Frontal cortex (tissue), 4 donors: Measurements from ENCODE around the gene USP28. TPM values are rescaled to one million over a fixed set of nuclear protein-coding genes. Genes with fewer than 3 reads are reported as not detected.
"Not testable (repeated sequence)": the region's sequence is repeated elsewhere in the genome, so short reads cannot be mapped to it uniquely, and the experiment has no call there.

Experiments used
- DNase-seq, 2 donors: peaks; one replicate each; pipeline ENCODE4 v3.0.0; 2012; ENCODE audit warnings: low spot score in 2 of 2
- FAIRE-seq: peaks from 2 replicates; lab custom pipeline; 2012; peaks lifted over from hg19 to GRCh38; lab: Jason Lieb, UNC
- total RNA-seq: library from RNA; depleted of rRNA; stranded (reverse); fragments of >200 nt; gene quantifications from one replicate; pipeline ENCODE4 v1.2.3, GENCODE V29; 2014
- donor health status: control.
- donor health status: control.
- donor health status: control.

The USP28 gene
- total RNA-seq, 1 donor from 2014 or later, result 28.1 TPM

DNA sequence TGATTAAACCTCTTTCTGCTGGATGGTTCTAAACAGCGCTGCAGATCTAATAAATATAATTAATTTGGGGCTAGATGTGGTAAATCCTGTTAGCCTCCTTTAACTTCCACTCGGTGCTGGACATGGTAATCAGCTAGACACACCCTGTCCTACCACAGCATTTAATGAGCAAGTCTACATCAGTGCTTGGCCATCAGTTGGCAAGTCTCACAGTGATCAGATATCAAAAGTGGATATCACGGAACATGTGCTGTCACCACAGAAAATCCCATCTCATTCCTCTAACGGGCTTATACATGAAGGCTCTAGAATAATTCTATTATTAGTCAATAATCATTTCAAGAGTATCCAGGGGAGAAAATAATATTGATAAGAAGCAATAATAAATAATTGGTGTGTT is 5.6 kb upstream of the USP28 start:
- no peak for DNase-seq
- FAIRE-seq, result no peak

DNA sequence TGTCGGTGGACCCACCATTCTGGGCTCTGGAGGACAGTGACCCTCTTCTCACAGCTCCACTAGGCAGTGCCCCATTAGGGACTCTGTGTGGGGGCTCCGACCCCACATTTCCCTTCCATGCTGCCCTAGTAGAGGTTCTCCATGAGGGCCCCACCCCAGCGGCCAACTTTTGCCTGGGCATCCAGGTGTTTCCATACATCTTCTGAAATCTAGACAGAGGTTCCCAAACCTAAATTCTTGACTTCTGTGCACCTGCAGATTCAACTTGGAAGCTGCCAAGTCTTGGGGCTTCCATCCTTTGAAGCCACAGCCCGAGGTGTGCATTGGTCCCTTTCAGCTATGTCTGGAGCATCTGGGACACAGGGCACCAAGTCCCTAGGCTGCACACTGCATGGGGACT is 4.1 kb upstream of the USP28 start:
- FAIRE-seq, DNase-seq: not testable (repeated sequence)

DNA sequence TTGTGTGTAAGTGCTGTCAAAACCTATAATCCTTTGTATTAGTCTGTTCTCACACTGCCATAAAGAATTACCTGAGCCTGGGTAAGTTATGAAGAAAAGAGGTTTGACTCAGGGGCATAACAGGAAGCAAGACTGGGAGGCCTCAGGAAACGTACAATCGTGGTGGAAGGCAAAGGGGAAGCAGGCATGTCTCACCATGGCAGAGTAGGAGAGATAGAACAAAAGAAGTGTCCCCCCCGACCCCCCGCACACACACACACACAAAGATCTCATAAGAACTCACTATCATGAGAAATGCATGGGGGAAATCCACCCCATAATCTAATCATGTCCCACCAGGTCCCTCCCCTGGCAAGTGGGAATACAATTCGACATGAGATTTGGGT is 2.3 kb upstream of the USP28 start:
- FAIRE-seq (no peak), DNase-seq (no peak)

DNA sequence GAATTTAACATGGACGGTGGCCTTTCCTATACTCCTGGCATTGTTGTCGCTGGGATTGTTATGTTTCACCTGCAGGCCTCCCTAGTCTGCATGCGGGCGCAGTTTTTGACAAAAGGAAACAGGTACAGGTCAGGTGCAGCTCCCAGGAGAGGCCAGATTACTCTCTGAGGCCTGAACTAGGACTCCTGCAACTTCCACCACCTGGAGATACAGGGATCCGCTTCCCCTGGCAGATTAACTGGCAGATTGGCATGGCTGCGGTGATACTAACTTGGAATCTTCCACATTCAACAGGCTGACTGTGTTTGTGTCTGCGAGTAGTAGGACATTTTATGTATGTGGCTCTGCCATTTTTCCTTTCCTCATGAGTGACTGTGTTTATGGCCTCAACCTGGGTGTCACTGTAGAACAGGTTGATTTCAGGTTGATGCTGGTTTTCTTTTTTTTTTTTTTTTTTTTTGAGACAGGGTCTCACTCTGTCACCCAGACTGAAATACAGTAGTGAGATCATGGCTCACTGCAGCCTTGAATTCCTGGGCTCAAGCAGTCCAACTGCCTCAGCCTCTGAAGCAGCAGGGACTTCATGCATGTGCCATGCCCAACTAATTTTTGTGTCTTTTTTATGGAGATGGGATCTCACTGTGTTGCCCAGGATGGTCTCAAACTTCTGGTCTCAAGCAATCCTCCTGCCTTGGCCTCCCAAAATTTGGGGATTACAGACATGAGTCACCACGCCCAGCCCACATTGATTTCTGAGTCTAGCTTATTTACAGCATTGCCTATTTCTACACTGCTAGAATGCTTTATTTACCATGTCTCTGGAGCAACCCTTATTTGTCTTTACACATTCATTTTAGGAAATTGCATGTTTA is 1.7 kb upstream of the USP28 start:
- FAIRE-seq, result no peak
- DNase-seq, result no peak

DNA sequence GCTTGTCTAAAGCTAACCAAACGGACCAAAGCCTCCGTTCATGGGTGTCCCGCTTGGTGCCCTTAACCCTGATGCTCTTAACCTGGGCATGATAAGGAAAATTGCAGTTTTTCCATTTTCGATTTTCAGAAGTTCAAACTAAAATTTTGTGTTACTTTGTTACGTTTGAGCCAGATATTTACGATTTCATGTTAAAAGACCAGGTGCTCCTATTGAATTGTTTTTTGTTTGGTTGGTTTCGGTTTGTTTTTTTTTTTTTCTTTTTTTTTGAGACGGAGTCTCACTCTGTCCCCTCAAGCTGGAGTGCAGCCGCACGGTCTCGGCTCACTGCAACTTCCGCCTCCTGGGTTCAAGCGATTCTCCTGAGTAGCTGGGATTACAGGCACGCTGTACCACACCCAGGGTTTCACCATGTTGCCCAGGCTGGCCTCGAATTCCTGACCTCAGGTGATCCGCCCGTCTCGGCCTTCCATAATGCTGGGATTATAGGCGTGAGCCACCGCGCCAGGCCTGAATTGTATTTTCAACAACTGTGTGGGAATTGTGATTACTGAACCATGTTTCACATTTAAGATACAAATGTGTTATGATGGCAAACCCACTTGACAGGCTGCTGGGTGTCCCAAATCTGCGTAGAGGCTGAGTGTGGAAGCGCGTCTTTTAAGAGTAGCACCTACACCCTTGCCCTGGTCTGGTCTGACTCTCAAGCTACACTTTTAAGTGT is 864 bp upstream of the USP28 start:
- DNase-seq, result no peak
- FAIRE-seq, result no peak

DNA sequence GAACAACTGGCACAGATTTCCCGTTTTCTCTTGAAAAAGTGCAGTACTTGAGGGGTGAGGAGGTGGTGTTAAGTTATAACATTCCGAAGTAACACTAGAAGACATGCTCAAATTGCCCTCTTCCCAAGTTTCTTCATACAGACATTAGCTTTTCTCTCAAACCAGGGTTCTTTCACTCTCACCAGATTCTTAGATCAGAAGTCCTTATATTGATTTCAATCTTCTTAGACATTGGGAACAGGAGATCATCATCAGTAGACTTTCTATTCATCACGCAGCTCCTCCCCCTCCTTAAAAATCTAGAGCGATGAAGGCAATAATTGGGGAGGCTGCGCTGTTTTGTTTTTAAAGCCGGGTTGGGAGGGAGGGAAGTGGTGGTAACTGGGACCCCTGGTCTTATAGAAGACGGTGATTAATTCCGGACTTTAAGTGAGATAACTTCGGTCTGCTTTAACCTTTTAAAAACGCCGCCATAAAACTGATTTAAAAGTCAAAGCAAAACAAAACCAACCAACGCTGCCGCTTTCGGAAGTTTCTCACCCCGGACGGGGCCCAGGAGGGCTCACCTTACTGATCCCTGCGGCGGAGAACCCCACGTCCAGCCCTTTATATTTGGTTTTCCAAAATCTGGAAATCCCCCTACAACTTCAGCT is 665 bp downstream of the USP28 start:
- DNase-seq (no peak), FAIRE-seq (no peak)

DNA sequence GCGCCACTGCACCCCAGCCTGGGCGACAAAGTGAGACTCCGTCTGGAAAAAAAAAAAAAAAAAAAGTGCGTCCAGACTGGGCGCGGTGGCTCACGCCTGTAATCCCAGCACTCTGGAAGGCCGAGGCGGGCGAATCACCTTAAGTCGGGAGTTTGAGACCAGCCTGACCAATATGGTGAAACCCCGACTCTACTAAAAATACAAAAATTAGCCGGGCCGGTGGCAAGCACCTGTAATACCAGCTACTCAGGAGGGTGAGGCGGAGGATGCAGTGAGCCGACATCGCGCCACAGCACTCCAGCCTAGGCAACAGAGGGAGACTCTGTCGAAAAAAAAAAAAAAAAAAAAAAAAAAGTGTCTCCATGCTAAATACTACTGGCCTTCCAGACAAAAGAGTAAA is 1.3 kb downstream of the USP28 start:
- FAIRE-seq, result no peak
- no peak for DNase-seq

DNA sequence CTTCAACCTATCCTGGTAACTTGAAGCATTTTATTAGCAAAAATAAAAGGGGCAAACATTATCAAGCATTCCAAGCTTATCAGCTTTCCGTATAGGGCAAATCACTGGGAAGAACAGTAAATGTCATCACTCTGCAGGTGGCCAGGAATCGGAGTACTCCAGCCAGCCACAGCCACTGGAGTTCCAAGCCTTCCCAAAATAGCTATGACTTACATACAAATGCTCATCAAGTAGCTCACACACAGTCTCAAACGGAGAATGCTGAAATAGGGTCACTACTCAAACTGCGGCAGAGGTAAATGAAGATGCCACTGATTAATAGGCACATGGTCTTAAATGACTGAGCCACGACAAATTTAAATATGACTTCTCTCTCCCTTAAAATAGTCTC is 2.1 kb downstream of the USP28 start:
- FAIRE-seq (no peak), DNase-seq (no peak)

DNA sequence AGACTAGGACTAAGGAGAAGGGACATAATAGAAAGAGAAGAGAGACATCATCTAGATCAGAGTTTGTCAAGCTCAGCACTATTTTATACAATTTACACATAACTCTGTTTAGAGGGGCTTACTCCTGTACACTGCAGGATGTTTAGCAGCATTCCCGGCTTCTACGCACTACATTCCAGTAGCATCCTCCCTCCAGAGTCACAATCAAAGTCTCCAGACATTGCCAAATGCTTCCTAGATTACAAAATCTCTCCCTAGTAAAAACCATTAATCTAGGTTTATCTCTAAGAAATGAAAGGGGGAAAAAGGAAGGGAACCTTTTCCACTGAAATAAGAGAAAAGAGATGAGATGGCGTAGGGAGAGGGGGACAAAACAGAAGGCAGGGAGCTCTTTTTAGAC is 4.0 kb downstream of the USP28 start:
- DNase-seq, result no peak

DNA sequence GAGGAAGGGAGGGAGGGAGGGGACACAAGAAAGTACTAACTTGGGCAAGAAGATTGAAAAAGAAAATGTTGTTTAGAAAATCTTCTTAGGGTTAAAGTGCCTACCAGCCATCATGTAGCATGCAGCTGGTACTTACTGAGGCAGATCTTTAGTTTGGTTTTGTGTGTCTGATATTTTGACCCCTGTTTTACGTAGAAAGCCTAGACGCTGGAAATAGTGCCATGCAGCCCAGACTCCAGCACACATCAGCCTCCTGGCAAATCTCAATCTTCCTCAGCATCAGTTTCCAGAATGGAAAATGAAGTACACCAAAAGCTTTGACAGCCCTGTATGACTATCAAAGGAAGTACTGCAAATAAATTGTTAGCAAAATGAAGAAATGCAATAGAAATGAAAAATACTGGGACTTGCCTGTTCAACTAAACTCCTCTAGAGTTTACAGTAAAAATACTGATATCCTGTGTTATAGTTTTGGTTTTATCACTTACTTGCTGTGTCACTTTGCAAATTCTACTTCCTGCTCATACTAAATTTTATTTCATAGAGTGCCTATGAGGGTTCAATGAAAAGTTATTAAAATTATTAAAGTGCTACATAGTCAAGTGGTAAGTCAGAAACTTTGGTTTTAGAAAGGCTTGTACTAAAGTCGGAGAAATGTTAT is 7.4 kb downstream of the USP28 start:
- FAIRE-seq, result no peak
- no peak for DNase-seq

More for the DNA sequence above, 4.0 kb downstream of the USP28 start:
- FAIRE-seq, result no peak

DNA sequence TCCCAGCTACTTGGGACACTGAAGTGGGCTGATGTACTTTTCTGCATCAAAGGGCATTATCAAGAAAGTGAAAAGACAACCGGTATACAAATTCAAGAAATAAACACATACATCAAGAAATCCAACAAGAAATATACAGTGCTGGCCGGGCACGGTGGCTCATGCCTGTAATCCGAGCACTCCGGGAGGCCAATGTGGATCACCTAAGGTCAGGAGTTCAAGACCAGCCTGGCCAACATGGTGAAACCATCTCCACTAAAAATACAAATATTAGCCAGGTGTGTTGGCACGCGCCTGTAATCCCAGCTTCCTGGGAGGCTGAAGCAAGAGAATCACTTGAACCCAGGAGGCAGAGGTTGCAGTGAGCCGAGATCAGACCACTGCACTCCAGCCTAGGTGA is 9.5 kb downstream of the USP28 start:
- no peak for FAIRE-seq

DNA sequence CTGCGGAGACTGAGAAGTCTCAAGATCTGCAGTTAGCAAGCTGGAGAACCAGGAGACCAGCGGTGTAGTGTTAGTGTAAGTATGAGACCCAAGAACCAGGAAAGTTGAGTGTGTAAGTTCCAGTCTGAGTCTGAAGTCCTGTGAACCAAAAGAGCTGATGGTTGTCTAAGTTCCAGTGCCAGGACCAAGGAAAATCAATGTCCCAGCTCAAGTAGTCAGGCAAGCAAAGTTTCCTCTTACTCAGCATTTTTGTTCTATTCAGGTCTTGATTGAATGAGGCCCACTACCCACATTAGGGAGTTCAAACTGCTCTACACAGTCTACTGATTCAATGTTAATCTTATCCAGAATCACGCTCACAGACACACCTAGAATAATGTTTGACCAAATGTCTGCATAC is 11.0 kb downstream of the USP28 start:
- DNase-seq (no peak), FAIRE-seq (no peak)

More for the DNA sequence above, 9.5 kb downstream of the USP28 start:
- DNase-seq, result no peak

DNA sequence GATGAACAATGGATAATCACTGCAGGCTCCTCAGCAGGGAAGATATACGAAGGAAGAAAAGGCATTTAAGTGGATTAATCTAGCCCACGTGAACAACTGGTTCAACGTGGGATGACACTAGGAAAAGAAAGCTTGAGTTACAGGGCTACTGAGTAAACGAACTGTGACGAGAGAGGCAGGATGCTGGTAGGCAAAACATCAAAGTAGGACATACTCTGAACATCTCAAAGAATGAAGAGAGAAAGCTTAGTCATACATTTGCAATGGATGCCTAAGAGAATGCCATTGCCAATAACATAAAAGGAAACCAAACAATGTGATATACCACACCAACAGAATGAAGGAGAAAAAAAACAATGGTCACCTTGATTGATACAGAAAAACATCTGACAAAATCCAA is 12.9 kb downstream of the USP28 start:
- FAIRE-seq (no peak), DNase-seq (no peak)

DNA sequence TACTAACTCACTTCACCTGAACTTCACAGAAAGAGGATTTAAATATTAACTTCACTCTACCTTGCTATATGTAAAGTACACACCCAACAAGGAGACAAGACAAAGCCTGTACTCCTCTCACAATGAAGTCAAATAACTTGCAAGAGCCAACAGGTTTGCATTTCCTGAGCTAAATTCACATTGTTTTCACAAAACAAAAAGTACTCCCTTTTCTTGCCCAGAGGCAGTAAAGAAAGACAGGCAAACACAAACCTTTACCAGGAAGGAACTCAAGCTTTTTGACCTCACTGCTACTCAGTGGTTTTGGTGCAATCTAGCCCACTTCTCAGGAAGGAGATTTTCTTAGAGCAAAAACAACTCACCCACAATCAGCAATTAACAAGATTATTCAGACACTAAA is 15.7 kb downstream of the USP28 start:
- FAIRE-seq, result no peak
- DNase-seq, result no peak

DNA sequence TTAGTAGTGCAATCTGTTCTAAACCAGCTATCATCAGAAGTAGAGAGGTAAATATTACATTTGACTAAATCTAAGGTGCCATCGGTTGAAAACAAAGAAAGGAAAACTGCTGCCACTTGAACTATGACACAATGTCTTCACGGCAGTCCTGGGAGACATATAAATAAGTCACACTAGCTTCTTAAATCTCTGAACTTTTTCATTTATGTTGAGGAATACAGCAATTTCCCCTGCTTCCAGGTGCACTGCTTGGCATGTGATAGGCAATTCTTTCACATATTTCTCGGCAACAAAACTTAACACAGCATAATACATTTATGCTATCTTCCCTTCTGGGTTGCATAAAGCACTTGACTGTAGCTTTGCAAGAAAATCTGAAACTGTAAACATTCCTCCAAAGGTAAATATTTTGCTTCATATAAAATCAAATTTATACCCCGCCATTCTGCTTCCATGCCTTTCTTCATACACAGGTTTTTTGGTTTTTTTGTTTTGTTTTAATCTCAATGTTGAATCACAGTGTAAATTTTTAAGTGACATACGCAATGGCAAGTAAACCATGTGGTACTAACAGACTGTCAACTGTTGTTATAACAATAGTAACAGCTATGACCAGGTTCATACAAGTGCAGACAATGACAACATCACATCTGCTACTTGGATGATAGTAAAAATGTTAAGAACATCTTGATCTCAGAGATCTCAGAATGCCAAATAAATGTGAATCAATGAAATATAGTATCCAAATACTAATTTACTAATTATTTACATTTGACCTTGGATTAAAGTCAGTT is 18.2 kb downstream of the USP28 start:
- DNase-seq (no peak), FAIRE-seq (no peak)

DNA sequence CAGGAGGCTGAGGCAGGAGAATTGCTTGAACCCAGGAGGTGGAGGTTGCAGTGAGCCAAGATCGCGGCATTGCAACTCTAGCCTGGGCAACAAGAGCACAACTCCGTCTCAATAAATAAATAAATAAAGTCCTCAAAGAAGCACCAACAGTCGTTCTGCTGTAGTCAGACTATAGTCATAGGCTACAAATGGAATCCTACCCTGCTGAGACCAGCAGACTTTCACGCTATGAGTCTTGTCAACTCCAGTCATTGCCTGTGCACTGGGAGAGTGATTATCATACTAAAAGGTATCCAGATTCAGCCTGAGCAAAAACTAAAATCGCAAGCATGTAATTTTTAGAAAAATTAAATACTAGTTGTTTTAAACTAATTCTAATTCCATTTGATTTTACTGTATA is 19.6 kb downstream of the USP28 start:
- FAIRE-seq (no peak), DNase-seq (no peak)

DNA sequence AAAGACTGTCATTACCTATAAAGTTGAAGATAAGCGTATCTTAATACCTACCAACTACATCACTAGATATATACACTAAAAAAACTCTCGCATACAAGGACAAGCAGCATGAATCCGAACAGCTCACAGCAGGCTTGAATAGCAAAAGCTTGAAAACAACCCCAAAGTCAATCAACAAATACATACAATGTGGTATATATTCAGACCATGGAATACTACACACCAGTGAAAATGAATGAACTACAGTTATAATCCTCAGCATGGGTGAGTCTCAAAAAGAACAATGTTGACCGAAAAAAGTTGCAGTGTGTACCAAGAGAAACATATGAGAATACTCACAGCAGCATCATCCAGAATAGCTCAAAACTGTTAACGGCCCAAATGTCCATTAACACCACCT is 25.2 kb downstream of the USP28 start:
- FAIRE-seq (no peak), DNase-seq (no peak)

DNA sequence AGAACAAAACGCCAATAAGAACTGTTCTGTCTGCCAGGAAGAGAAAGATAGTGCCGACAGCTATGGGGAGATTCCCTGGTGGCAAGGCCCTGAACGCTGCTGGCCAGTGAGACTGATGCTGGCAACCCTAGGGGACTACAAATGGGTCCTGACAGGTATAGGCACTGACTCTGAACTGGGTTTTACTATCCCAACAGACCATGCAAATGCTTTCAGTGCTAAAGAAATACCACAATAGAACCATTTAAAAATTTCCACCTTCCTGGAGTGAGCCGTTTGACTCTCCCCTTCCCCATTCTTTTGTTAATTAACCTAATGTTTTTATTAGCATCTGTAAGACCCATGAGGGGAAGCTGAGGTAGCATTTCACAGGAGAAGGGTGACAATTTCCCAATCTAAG is 25.7 kb downstream of the USP28 start:
- no peak for FAIRE-seq
- no peak for DNase-seq

DNA sequence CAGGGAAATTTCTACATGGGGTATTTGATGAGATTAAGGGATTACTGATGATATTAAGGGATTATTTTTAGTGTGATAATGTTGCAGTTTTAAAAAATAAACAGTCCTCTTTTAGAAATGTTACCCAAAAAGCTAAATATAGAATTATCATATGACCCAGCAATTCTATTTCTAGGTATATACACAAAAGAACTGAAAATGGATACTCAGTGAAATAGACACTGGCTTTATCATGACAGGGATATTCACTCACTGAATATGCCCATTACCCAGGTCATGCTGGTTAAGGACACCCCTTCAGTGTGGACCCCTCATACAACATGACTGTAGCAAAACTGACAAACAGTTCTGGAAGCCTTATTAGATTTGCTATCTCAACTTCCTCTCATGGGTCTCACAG is 27.8 kb downstream of the USP28 start:
- FAIRE-seq (no peak), DNase-seq (no peak)

DNA sequence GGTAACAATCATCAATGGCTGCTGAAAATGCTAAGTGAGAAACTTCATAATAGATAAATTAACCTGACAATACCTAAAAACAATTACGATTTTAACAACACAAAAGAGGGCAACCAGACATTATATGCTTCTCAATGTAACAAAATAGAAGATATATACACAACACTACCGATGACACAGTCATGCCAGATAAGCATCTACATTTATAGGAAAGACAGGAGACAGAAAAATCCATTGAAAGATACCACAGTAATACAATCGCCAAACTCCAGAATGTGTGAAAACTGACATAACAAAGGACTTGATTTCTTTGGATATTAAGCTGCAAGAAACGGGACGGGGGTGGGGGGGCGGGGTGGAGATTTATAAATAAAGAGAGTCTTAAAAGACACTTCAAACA is 28.3 kb downstream of the USP28 start:
- DNase-seq, result no peak
- FAIRE-seq, result no peak
